ENCODE results near the gene HSPBAP1.
"Not testable (repeated sequence)": the region's sequence is repeated elsewhere in the genome, so short reads cannot be mapped to it uniquely, and the experiment has no call there.

The HSPBAP1 gene

GRCh38 chr3:122785231-122785630 is 8.4 kb downstream of the HSPBAP1 start:
- no peak for DNase-seq (ENCODE audit: low read depth in 2 of 2)

GRCh38 chr3:122784436-122784835 is 9.2 kb downstream of the HSPBAP1 start:
- no peak for DNase-seq (ENCODE audit: low read depth in 2 of 2)

DNA sequence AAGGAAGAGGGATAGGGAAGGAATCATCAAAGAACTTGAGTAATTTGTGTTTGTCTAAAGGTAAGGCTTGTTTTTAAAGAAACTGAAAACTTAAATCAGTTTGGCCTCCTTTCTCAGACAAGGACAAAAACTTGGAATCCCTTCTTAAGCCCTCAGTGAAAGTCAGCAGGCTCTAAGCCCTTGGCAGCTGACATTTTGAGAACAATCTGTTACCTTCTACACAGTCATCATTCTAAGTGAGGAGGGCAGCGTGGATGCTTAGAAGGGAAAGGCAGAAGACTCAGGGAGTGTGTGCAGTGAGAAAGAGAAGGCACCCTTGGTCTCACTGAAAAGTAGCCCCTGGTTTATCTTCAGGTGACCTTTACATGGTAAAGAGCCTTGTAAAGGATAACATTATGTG is 10.8 kb downstream of the HSPBAP1 start:
- DNase-seq (ENCODE audit: low read depth in 2 of 2): no peak

DNA sequence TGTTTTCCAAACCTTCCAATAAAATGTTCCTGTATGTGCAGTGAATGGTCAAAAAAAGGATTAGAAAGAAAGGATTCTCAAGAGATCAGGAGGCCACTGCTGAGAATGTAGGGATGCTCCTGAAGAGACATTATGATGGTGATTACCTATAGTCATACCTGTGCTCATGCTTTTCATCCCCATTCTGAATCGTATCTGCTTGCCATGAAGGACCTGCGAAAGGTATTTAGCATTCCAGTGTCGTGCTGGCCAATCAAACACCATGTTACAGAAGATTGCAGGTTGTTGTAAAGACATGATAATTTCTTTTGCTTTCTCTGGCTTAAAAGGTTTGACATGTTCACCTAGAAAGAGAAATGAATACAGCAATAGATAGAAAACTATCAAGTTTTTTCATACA is 16.1 kb downstream of the HSPBAP1 start:
- DNase-seq (ENCODE audit: low read depth in 2 of 2): no peak

- no peak for DNase-seq (ENCODE audit: low read depth in 2 of 2)
Measured at GRCh38 chr3:122776675-122777468, 16.8 kb downstream of the HSPBAP1 start.

DNA sequence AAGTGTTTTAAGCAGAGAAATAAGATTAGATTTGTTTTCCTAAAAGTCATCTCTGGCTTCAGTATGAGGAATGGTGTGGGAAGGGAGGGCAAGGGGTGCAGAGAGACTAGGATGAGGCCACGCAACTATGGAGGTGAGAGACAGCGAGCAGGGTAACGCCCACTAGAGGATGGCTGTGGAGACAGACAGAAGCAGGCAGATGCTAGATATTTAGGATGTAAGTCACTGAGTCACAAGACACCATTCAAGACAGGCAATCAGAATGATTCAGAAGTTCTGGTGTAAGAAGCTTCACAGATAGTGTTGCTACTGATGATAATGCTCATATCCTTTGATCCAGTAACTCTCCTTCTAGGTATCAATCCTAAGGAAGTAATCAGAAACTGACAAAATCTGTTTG is 19.1 kb downstream of the HSPBAP1 start:
- DNase-seq (ENCODE audit: low read depth in 2 of 2): no peak

DNA sequence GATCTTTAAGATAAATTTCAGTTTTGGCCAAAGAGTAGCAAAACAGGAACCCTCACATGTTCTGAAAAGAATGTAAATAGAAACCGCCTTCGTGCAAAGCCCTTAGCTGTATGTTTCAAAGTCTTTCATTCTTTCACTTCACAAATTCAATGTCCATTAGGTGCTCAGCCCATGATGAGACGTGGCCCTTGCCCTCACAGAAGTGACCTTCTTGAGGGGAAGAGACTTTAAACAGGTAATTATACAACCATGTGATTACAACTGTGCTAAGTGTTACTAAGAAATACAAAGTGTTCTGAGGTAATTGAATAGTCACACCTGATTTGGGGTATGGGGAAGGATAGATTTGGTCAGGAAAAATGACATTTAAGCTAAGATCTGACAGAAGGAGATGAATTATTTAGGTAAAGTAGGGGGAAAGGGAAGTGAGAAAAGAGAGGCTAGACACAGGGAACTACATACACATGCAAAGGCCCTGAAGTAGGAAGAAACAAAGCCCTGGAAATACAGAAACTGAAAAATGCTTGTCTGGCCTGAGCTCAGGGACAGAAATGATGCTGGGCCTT is 19.6 kb downstream of the HSPBAP1 start:
- no peak for DNase-seq (ENCODE audit: low read depth in 2 of 2)

DNA sequence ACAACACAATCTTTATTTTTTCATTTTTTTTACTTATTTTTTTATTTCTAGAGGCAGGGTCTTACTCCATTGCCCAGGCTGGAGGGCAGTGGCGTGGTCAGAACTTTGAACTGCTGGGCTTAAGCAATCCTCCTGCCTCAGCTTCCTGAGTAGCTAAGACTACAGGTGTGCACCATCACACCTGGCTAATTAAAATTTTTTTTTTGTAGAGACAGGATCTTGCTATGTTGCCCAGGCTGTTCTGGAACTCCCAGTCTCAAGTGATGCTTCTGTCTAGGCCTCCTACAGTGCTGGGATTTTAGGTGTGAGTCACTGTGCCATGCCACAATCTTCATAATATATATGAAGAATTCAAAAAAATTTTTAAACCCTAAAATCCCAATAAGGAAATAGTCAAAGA is 20.8 kb downstream of the HSPBAP1 start:
- no peak for DNase-seq (ENCODE audit: low read depth in 2 of 2)

DNA sequence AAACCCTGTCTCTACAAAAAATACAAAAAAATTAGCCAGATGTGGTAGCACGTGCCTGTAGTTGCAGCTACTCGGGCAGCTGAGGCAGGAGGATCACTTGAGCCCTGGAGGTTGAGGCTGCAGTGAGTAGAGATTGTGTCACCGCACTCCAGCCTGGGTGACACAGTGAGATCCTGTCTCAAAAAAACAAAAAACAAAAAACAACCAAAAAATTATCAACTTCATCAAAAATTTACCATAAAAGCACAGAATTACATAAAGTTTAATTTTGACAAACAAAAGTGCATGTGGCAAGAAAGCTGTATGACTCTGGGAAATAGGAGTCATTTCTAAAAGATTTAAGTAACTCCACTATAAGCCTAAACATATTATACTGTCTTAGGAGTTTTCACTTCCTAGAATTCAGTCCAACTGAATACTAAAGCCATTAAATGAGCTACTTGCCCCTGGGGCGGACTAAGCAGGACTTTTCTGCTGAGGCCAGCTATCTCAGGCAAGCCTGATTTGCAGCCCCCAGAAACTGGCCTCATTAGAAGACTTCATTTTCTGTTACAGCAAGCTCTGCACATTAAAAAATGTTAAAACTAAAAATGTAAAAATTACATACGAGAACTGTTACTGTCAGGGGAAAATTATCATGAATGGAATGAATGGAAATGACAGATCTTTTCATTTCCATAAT is 23.0 kb downstream of the HSPBAP1 start:
- DNase-seq (ENCODE audit: low read depth in 2 of 2): no peak

GRCh38 chr3:122767540-122768372 is 25.9 kb downstream of the HSPBAP1 start:
- DNase-seq (ENCODE audit: low read depth in 2 of 2): no peak

DNA sequence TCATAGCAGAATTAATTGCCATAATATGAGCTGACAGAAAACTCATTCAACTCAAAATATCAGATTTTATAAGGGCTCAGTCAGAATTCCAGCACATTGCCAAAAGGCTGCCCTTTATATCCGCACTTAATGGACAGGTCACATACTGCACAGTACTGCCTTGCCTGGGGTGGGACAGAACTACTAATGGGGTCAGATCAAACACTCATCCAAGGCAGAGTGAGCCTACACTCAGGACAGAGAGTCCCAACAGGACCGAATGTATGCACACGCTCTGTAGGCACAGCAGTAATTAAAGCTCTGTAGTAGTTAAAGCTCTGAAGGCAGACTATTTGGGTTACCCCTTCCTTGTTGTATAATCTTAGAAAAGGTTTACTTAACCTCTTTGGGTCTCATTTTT is 27.2 kb downstream of the HSPBAP1 start:
- no peak for DNase-seq (ENCODE audit: low read depth in 2 of 2)

GRCh38 chr3:122760453-122761271 is 33.0 kb downstream of the HSPBAP1 start:
- no peak for DNase-seq (ENCODE audit: low read depth in 2 of 2)

DNA sequence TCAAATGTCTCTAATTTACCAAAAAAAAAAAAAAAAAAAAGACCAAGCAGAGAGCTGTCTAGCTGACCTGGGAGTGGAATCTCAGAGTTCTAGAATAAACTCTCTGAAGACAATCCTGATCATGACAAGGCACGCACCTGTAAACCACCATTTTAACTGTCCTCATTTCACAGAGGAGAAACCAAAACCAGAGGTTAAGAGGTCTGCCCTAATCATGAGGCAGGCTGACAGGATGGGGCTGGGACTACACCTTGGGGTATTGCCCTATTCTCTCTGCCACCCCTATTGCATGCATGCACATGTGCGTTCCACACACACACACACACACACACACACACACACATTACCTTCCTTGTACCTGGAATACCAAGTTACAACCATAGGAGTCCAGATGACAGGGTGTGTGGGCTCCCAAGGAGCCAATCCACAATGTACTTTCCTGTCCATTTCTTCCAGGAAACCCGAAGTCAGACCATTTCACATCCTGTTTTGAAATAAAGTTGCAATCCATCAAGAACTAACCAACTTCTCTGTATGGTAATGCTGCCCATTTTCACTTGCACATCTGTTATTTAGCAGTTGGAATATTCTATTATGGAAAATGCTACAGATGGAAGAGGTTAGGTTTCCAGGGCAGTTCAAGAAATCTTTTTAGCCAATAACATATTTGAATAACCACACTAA is 34.6 kb downstream of the HSPBAP1 start:
- DNase-seq (ENCODE audit: low read depth in 2 of 2): no peak

GRCh38 chr3:122755491-122755890 is 38.1 kb downstream of the HSPBAP1 start:
- DNase-seq (ENCODE audit: low read depth in 2 of 2): no peak

DNA sequence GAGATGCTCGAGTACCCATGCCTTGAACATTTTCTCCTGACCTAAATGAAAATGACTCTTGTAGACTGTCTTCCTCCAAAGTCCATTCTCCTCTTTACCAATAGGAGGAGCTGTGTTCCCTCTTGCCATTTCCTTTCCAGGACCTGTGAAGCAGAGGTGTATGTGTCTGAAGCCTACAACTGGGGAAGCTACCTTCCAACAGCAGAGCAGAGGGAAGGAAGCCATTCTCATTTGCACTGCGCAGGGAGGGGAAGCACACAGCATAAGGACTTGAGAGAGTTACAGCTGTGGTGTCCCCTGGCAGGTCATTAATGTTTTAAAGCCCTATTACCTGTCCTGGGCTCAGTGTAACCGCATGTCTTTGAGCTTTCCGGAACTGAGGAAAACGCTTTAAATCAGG is 38.7 kb downstream of the HSPBAP1 start:
- peak in 1 of 2 donors; percentile 1 for DNase-seq (ENCODE audit: low read depth in 2 of 2)

GRCh38 chr3:122748347-122748746 is 45.3 kb downstream of the HSPBAP1 start:
- no peak for DNase-seq (ENCODE audit: low read depth in 2 of 2)

DNA sequence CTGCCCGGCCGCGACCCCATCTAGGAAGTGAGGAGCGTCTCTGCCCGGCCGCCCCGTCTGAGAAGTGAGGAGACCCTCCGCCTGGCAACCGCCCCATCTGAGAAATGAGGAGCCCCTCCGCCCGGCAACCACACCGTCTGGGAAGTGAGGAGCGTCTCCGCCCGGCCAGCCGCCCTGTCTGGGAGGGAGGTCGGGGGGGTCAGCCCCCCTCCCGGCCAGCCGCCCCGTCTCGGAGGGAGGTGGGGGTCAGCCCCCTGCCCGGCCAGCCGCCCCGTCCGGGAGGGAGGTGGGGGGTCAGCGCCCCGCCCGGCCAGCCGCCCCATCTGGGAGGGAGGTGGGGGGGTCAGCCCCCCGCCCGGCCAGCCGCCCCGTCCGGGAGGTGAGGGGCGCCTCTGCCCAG is 46.3 kb downstream of the HSPBAP1 start:
- not testable (repeated sequence) for DNase-seq (ENCODE audit: low read depth in 2 of 2)

DNA sequence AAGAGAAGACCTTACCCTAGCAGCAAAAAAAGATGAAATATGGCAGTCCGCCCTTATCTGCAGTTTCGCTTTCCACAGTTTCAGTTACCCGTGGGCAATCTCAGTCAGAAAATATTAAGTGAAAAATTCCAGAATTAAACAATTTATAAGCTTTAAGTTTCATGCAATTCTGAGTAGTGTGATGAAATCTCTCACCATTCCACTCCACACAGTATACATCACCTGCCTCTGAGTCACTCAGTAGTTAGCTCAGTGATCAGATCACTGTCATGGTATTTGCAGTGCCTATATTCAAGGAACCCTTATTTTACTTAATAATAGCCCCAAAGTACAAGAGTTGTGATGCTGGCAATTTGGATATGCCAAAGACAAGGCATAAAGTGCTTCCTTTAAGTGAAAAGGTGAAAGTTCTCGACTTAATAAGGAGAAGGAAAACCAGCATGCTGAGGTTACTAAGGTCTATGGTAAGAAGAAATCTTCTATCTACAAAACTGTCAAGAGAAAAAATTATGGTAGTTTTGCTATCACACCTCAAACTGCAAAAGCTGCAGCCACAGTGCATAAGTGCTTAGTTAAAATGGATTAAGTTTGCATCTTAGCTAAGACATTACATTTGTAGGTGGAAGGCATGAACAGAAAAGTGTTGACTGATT is 48.1 kb downstream of the HSPBAP1 start:
- no peak for DNase-seq (ENCODE audit: low read depth in 2 of 2)

- DNase-seq (ENCODE audit: low read depth in 2 of 2): no peak
Measured at GRCh38 chr3:122743581-122744120, 50.0 kb downstream of the HSPBAP1 start.

DNA sequence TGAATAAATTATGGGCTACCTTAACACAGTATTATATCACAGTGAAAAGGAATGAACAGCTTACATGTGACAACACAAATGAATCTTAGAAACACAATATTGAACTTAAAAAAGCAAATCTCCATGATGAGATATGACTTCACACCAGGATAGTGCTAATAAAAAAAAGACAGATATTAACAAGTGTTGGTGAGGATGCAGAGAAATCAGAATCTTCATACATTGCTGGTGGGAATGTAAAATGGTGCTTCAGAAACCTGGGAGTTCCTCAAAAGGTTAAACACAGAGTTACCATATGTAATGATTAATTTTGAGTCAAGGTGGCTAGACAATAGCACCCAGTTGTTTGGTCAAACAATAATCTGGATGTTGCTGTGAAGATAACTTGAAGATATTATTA is 51.4 kb downstream of the HSPBAP1 start:
- DNase-seq (ENCODE audit: low read depth in 2 of 2): no peak

Data from stimulated activated CD8-positive, alpha-beta memory T cell treated with anti-CD3 and anti-CD28 coated beads, Interleukin-7, amount 100 ng/mL, for 4 hours (primary cell).